CD4-positive, alpha-beta T cell treated with Interleukin-15 for 1 hour (primary cell): ENCODE data around the gene PTPRN2.

Experiments
- DNase-seq: peaks from one replicate; pipeline ENCODE4 v3.0.0-alpha.2; 2020

Gene PTPRN2

GRCh38 chr7:158602905-158603772 is 15.5 kb upstream of the PTPRN2 start:
- DNase-seq: no peak

GRCh38 chr7:158602041-158602440 is 14.4 kb upstream of the PTPRN2 start:
- no peak for DNase-seq

GRCh38 chr7:158601090-158601489 is 13.5 kb upstream of the PTPRN2 start:
- no peak for DNase-seq

DNA sequence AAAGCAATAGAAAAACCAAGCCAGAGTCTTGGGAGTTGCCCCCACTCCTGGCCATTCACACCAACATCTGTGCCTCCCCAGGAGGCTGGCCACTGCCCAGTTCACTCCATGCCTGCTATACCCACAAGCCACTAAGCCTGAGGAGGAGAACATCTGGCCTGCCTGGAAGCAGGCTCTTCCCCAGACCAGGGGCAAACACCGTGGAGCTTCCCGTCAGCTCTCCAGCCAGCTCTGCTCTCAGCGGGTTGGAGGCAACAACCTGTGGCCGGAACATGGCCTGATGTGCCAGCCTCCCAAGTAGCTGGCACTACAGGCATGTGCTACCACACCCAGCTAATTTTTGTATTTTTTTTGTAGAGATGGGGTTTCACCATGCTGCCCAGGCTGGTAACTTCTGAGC is 9.1 kb upstream of the PTPRN2 start:
- no peak for DNase-seq

- DNase-seq: no peak
Measured at GRCh38 chr7:158596309-158596708, 8.7 kb upstream of the PTPRN2 start.

GRCh38 chr7:158595068-158595467 is 7.4 kb upstream of the PTPRN2 start:
- DNase-seq: no peak

DNA sequence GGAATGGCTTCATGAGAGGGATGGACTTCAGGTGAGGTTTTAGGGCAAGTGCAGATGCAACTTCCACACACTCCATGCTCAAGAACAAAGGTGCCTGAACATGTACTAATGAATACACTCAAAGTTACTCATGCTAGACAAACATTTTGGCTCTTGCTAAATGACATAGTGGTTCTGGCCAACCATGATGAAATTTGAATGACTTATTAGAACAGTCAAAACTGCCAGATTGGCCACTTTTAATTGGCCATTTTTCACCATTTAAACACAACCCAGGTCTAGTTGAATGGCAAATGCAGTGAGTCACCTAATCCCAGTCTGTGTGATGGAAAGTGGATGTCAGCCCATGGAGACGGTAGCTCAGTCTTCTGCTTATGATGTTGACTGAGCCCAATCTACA is 4.9 kb upstream of the PTPRN2 start:
- no peak for DNase-seq

DNA sequence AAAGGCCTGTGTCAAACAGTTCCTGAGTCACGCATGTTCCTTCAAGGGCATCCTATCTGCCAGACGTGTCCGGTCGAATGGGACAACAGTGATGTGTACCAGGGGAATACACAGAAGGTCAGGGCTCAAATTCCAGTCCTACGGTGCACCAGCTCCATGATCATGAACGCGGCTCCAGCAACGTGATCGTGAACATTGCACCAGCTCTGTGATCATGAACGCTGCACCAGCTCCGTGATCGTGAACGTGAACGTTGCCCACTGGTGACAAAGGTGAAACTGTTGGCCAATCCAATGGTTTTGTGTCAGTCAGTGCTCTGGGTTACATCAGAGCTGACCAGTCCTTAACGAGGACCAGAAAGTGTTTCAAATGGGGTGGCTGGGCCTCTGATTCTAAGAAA is 4.3 kb upstream of the PTPRN2 start:
- DNase-seq: no peak

DNA sequence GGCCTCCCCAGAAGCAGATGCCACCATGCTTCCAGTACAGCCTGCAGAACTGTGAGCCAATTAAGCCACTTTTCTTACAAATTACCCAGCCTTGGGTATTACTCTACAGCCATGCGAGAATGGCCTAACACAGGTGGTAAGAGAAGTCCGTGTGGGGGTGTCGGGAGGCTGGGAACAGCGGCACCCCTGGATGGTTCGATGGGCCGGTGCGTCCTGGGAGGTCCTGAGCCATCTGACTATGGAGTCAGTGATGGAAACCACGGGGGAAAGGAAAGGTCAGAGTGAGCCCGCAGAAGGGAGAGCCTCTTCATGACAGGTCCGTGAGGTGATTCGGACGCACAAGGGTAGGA is 2.5 kb upstream of the PTPRN2 start:
- DNase-seq: no peak

GRCh38 chr7:158589653-158590052 is 2.0 kb upstream of the PTPRN2 start:
- DNase-seq: no peak

GRCh38 chr7:158588878-158589442 is 1.3 kb upstream of the PTPRN2 start:
- no peak for DNase-seq

GRCh38 chr7:158588085-158588877 is 658 bp upstream of the PTPRN2 start:
- DNase-seq: no peak

DNA sequence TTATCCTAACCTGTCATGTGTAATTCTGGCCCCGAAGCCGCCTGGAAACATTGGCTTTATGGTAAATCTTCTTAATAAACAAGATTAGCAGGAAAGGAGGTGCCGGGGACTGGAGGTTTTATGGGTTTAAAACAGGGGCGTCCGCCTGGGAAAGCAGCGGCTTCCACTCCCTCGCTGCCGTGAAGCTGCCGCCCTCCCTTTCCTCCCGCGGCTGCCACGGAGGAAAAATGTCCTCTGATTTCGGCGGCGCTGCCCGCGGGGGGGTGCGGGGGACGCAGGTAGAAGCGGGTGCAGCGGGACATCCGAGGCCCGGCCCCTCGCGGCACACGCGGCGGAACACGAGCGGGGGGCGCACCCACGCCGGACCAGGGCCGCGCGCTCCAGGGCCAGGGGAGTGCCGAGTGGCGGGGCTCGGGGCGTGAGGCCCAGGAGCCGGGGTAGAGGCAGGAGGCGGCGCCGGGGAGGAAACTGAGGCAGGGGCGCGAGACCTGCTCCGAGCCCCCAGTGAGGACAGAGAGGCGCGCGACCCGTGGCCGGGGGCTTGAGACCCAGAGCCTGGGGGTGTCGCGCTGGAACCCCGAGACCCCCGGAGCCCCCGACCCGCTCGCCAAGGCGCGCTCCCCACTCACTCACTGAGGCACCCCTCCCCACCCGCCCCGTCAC is 993 bp downstream of the PTPRN2 start:
- DNase-seq: no peak

GRCh38 chr7:158585721-158586498 is 1.7 kb downstream of the PTPRN2 start:
- DNase-seq: no peak

DNA sequence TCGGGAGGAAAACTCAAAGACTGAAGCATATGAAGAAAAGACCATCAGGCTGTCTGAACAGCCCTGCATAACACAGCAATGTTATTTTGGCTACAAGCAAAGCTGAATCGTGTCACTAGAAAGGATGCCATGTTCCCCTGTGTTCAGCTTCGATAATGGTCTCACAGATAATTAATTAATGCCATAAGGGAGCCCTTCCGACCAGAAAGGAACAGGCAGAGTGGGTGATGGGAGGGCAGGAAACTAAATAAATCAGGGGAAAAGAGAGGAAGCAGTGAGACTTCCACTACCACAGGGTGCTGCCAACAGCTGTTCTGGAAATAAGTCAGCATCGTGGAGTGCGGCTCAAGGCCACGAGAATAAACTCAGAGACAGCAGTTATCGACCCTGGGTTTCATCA is 3.2 kb downstream of the PTPRN2 start:
- no peak for DNase-seq

- no peak for DNase-seq
Measured at GRCh38 chr7:158583810-158584209, 3.8 kb downstream of the PTPRN2 start.

- DNase-seq: no peak
Measured at GRCh38 chr7:158583143-158583542, 4.5 kb downstream of the PTPRN2 start.

GRCh38 chr7:158582089-158582456 is 5.5 kb downstream of the PTPRN2 start:
- no peak for DNase-seq

DNA sequence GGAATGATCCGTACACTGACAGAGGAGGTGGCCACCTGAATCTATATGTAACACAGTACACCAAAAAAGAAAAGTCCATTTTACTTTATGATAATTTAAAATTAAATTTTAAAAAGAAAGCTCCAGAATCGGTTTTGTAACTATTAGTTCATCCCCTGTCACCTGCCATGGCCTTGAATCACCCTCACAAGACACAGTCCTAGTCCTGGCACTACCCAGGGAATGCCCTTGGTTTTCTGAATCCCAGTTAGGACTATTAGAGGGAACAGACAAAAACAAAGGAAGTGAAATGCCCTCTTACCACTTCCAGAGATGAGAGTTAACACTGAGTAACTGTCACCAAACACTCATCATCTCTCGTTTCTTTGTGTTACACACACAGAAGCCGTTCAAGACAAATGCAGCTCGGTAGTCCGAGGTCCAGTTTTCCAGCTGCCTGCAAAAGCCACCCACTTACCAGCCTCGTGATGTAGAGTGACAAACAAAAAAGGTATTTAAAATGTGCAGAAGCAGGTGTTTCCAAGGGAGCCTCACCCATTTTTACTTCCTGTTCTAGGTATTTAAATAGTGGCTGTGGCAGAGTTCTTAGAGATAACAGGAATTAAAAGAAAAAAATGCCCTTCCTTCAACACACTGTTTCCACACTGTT is 6.1 kb downstream of the PTPRN2 start:
- no peak for DNase-seq

GRCh38 chr7:158579662-158580646 is 7.7 kb downstream of the PTPRN2 start:
- no peak for DNase-seq
